NCI-H1417 treated with DMSO at 0.1 percent for 48 hours (cell line): ENCODE results near the gene NKAIN2.

Experiments used
- DNase-seq: peaks from one replicate; lab custom pipeline; 2025; lab: John Stamatoyannopoulos, UW

The NKAIN2 gene

GRCh38 chr6:124825564-124825963, 1021.9 kb downstream of the NKAIN2 start:
- no peak for DNase-seq

- no peak for DNase-seq
These were observed 1026.2 kb downstream of the NKAIN2 start for GRCh38 chr6:124829822-124830221.

- no peak for DNase-seq
These were observed 1026.8 kb downstream of the NKAIN2 start for GRCh38 chr6:124830506-124830905.

GRCh38 chr6:124854338-124854922, 1050.8 kb downstream of the NKAIN2 start:
- peak; percentile 12 for DNase-seq

GRCh38 chr6:124857746-124858145, 1054.1 kb downstream of the NKAIN2 start:
- DNase-seq, result no peak

GRCh38 chr6:124858564-124858963, 1054.9 kb downstream of the NKAIN2 start:
- DNase-seq, result no peak

GRCh38 chr6:124859366-124859765, 1055.7 kb downstream of the NKAIN2 start:
- no peak for DNase-seq

GRCh38 chr6:124866040-124866439, 1062.4 kb downstream of the NKAIN2 start:
- DNase-seq, result no peak

GRCh38 chr6:124867121-124867520, 1063.5 kb downstream of the NKAIN2 start:
- peak; percentile 26 for DNase-seq

GRCh38 chr6:124868481-124868880, 1064.8 kb downstream of the NKAIN2 start:
- DNase-seq, result no peak

GRCh38 chr6:124869416-124869815, 1065.8 kb downstream of the NKAIN2 start:
- no peak for DNase-seq

- peak; percentile 25 for DNase-seq
These were observed 1067.2 kb downstream of the NKAIN2 start for GRCh38 chr6:124870611-124871459.

GRCh38 chr6:124872361-124873065, 1068.8 kb downstream of the NKAIN2 start:
- no peak for DNase-seq

GRCh38 chr6:124873066-124873410, 1069.4 kb downstream of the NKAIN2 start:
- no peak for DNase-seq
